IMR-90 (cell line): ENCODE results near the gene HNRNPC.

ENCODE experiments used
- BHLHE40 ChIP-seq: fragments of 150-350 bp; IDR thresholded peaks from 2 replicates; pipeline ENCODE4 v1.6.1; 2016; ENCODE audit warnings: mild to moderate bottlenecking, low read depth, low read length
- CTCF ChIP-seq: conservative IDR thresholded peaks from 2 replicates; pipeline ENCODE4 v1.5.1; 2012; ENCODE audit warnings: mild to moderate bottlenecking, low read depth, low read length, improper control_type of control experiment
- FOS ChIP-seq: fragments of 150-350 bp; IDR thresholded peaks from 2 replicates; pipeline ENCODE4 v1.6.1; 2016; ENCODE audit warnings: low read depth, low read length
- MXI1 ChIP-seq: IDR thresholded peaks from 2 replicates; pipeline ENCODE4 v1.6.1; 2012; ENCODE audit warnings: low read depth, mild to moderate bottlenecking, low read length, moderate library complexity, borderline replicate concordance
- NFE2L2 ChIP-seq: fragments of 150-350 bp; IDR thresholded peaks from 2 replicates; pipeline ENCODE4 v1.6.1; 2016; ENCODE audit warnings: low read depth, mild to moderate bottlenecking, low read length
- POLR2A ChIP-seq: IDR thresholded peaks from 2 replicates; pipeline ENCODE4 v1.6.1; 2012; ENCODE audit warnings: mild to moderate bottlenecking, low read depth, low read length
- RFX5 ChIP-seq: IDR thresholded peaks from 2 replicates; pipeline ENCODE4 v1.8.0; 2012; ENCODE audit warnings: low read depth, mild to moderate bottlenecking, low read length, moderate library complexity
- SMC3 ChIP-seq: fragments of 150-350 bp; IDR thresholded peaks from 2 replicates; pipeline ENCODE4 v1.6.1; 2016; ENCODE audit warnings: low read depth, mild to moderate bottlenecking, antibody characterized with exemption, low read length, moderate library complexity
- USF2 ChIP-seq: fragments of 150-350 bp; IDR thresholded peaks from 2 replicates; pipeline ENCODE4 v1.6.1; 2017; ENCODE audit warnings: mild to moderate bottlenecking, antibody characterized with exemption, low read length, low read depth

- TF ChIP-seq CTCF (no peak), SMC3 (no peak), POLR2A (no peak), RFX5 (no peak), MXI1 (no peak), USF2 (no peak), NFE2L2 (no peak), BHLHE40 (no peak), FOS (no peak)
Observed at GRCh38 chr14:21219561-21220111, 49.6 kb downstream of the HNRNPC start.
